ENCODE measurements around the gene LMBR1.
"Not testable (repeated sequence)": the region's sequence is repeated elsewhere in the genome, so short reads cannot be mapped to it uniquely, and the experiment has no call there.

DNA sequence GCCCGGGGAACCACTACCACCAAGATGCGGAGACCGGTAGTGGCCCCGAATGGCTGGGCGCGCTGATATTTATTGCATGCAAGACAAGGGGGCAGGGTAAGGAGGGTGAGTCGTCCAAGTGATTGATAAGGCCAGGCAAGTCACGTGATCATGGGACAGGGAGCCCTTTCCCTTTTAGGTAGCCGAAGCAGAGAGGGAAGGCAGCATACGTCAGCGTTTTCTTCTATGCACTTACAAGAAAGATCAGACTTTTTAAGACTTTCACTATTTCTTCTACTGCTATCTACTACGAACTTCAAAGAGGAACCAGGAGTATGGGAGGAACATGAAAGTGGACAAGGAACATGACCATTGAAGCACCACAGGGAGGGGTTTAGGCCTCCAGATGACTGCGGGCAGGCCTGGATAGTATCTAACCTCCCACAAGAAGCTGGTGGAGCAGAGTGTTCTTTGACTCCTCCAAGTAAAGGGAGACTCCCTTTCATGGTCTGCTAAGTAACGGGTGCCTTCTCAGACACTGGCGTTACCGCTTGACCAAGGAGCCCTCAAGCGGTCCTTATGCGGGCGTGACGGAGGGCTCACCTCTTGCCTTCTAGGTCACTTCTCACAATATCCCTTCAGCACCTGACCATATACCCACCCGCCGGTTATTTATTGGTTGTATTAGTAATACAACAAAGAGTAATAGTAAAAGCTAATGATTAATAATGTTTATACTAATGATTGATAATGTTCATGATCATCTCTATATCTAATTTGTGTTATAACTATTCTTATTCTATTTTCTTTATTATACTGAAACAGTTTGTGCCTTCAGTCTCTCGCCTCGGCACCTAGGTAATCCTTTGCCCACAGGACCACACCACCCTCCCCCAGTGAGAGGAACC, 27.7 kb upstream of the LMBR1 start:
- not testable (repeated sequence) for TF ChIP-seq POLR2A (IDR thresholded peaks at IDR 0.05; ENCODE audit: low read depth)
- TF ChIP-seq, protein P1, sequence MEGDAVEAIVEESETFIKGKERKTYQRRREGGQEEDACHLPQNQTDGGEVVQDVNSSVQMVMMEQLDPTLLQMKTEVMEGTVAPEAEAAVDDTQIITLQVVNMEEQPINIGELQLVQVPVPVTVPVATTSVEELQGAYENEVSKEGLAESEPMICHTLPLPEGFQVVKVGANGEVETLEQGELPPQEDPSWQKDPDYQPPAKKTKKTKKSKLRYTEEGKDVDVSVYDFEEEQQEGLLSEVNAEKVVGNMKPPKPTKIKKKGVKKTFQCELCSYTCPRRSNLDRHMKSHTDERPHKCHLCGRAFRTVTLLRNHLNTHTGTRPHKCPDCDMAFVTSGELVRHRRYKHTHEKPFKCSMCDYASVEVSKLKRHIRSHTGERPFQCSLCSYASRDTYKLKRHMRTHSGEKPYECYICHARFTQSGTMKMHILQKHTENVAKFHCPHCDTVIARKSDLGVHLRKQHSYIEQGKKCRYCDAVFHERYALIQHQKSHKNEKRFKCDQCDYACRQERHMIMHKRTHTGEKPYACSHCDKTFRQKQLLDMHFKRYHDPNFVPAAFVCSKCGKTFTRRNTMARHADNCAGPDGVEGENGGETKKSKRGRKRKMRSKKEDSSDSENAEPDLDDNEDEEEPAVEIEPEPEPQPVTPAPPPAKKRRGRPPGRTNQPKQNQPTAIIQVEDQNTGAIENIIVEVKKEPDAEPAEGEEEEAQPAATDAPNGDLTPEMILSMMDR (IDR thresholded peaks at IDR 0.05) = not testable (repeated sequence)
